ENCODE results near the gene ABCA9.

DNA sequence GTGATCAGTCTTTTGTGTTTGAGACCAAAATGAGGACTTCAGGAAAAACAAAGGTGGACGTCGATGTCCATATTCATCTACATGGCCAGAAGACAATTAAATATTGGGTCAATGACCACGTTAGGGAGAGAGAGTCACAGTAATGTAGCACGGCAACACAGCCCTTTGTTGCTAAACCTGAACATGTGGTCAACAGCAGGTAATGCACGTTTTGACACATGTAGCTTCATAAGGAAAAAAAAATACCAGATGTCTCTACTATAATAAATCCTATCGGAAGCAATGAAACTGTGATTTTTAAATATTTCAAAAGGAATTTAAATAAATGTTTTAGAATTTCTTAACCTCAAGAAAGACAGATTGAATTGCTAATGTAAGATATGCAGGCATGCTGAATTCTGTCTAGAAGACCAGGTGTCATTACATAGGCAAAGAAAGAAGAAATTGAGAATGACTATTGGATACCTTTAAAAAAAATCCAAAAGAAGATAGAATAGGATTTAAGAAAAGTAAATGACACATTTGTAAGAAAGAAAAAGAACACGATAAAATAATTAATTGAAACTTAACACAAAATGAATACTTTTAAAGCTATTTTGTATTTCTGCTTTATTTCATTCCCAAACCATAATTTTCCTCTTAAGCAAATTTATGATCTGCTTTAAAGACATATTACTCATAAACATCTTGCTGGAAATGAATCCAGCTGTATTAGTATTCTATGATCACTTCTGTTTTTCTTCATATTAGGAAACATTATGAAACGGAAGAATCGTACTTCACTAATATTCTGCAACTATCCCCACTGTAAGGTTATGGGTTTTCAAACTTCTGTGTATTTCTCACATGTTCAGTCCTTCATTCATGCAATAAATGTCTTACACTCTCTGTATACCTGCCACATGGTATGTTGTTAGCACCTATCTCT, 135.7 kb downstream of the ABCA9 start:
- TF ChIP-seq CTCF (IDR thresholded peaks at IDR 0.05; ENCODE audit: insufficient read depth, low read depth, low read length) (no peak), EZH2 (IDR thresholded peaks at IDR 0.05; ENCODE audit: insufficient read depth, low read length) (no peak)
